PC-3 (cell line): ENCODE measurements around the gene KLK10. TPM values are rescaled to one million over a fixed set of nuclear protein-coding genes. Genes with fewer than 3 reads are reported as not detected.
A peak's percentile ranks its signal among the peaks of the same experiment; 100 is the strongest.

Source experiments
- ATAC-seq: fragments of 200-7000 bp; cut with Tn5 transposase; 2 replicates; pipeline ENCODE4 v1.9.1; 2020; ENCODE audit warnings: mild to moderate bottlenecking, moderate library complexity
- BruUV-seq: library from RNA; stranded (reverse); fragments of 400-500 nt; replicated peaks from 2 replicates; lab custom pipeline; 2021; lab: Mats Ljungman, UMichigan
- CTCF ChIA-PET: fragments of 300-600 bp; sonication (Branson Sonifier 250); formaldehyde crosslinking; loops from one replicate; lab custom pipeline; 2022; ENCODE audit warnings: antibody characterized with exemption; lab: Charles Lee
- POLR2A ChIA-PET: fragments of 300-600 bp; sonication (Branson Sonifier 250); formaldehyde crosslinking; loops from one replicate; lab custom pipeline; 2022; ENCODE audit warnings: antibody characterized with exemption; ENCODE audit not compliant: unreplicated experiment; lab: Charles Lee
- DNase-seq: peaks from one replicate; pipeline ENCODE4 v3.0.0-alpha.2; 2015
- H2AFZ ChIP-seq: fragments of 300-600 bp; sonication (generic); 2 replicates; pipeline ENCODE4 v1.6.0; 2016; ENCODE audit warnings: antibody characterized with exemption, low read length
- H3F3A ChIP-seq: fragments of 300-600 bp; sonication (generic); one replicate; pipeline ENCODE4 v1.6.0; 2017; ENCODE audit warnings: antibody characterized with exemption, low read length, control low read depth, mild to moderate bottlenecking; ENCODE audit not compliant: unreplicated experiment
- H3K27ac ChIP-seq: fragments of 300-600 bp; sonication (generic); 2 replicates; pipeline ENCODE4 v1.5.1; 2016; ENCODE audit warnings: mild to moderate bottlenecking, low read length
- H3K27me3 ChIP-seq: fragments of 300-600 bp; sonication (generic); 2 replicates; pipeline ENCODE4 v1.6.1; 2016; ENCODE audit warnings: low read length, mixed read lengths
- H3K36me3 ChIP-seq: fragments of 300-600 bp; sonication (generic); 2 replicates; pipeline ENCODE4 v1.6.1; 2016; ENCODE audit warnings: low read depth, mixed run types, low read length, mixed read lengths
- H3K4me1 ChIP-seq: fragments of 300-600 bp; sonication (generic); 2 replicates; pipeline ENCODE4 v1.5.1; 2016; ENCODE audit warnings: low read length; ENCODE audit not compliant: insufficient read depth
- H3K4me2 ChIP-seq: fragments of 300-600 bp; sonication (generic); 2 replicates; pipeline ENCODE4 v1.6.0; 2016; ENCODE audit warnings: low read length
- H3K4me3 ChIP-seq: fragments of 300-600 bp; sonication (generic); 2 replicates; pipeline ENCODE4 v1.5.1; 2016; ENCODE audit warnings: mild to moderate bottlenecking, low read length, mixed read lengths
- H3K79me2 ChIP-seq: fragments of 300-600 bp; sonication (generic); 2 replicates; pipeline ENCODE4 v1.6.1; 2017; ENCODE audit warnings: low read length, mixed read lengths
- H3K9ac ChIP-seq: fragments of 300-600 bp; sonication (generic); 2 replicates; pipeline ENCODE4 v1.6.0; 2016; ENCODE audit warnings: mild to moderate bottlenecking, low read length
- H3K9me2 ChIP-seq: fragments of 300-600 bp; sonication (generic); replicated peaks from 2 replicates; pipeline ENCODE4 v1.6.1; 2016; ENCODE audit warnings: mixed run types, low read length, mixed read lengths
- H3K9me3 ChIP-seq: fragments of 300-600 bp; sonication (generic); 2 replicates; pipeline ENCODE4 v1.6.1; 2016; ENCODE audit warnings: low read length, mixed read lengths
- H4K20me1 ChIP-seq: fragments of 300-600 bp; sonication (generic); 2 replicates; pipeline ENCODE4 v1.6.1; 2016; ENCODE audit warnings: low read length, mixed read lengths
- EZH2 ChIP-seq: fragments of 300-600 bp; sonication (generic); IDR thresholded peaks from one replicate; pipeline ENCODE4 v1.6.1; 2017; ENCODE audit warnings: antibody characterized with exemption, mild to moderate bottlenecking, low read length; ENCODE audit not compliant: unreplicated experiment
- EZH2phosphoT487 ChIP-seq: fragments of 300-600 bp; sonication (generic); IDR thresholded peaks from 2 replicates; pipeline ENCODE4 v1.6.1; 2018; ENCODE audit warnings: mild to moderate bottlenecking, antibody characterized with exemption, low read length, borderline replicate concordance
- intact Hi-C: fragments of 100-400 bp; cut with micrococcal nuclease; formaldehyde crosslinking; loops from 2 replicates; pipeline ENCODE4 v1.9.0; 2023
- total RNA-seq: library from RNA; depleted of rRNA; stranded (reverse); fragments of >200 nt; gene quantifications from 2 replicates; pipeline ENCODE4 v1.2.3, GENCODE V29; 2014
- TF ChIP-seq, protein P1 (sequence below): fragments of 300-600 bp; sonication (generic); conservative IDR thresholded peaks from 2 replicates; pipeline ENCODE4 v1.5.1; 2017; ENCODE audit warnings: antibody characterized with exemption, low read depth, mild to moderate bottlenecking, low read length

KLK10 gene
- total RNA-seq, 1 experiment from 2014 or later, result 1.2 TPM

DNA sequence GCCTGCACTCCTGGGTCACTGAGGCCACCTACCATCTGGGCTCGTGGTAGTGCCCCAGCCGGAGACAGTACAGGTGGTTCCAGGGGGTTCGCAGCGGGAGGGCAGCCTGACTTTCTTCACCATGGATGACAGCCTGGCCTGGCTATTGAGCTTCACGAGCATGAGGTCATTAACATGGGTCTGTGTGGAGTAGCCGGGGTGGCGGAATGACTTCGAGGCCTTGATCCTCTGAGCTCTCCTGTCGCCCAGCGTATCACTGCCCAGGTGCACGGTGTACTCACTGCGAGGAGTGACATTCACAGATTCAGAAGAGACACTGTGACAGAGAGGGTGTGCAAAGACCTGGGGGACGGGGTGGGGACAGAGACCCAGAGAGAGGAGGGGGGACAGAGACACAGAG is 39.3 kb downstream of the KLK10 start:
- H3K4me2 ChIP-seq, result no peak overlapping the region
- intact Hi-C loops, result no loop called here
- H3K79me2 ChIP-seq, result no peaks in the 10 kb centered on the region
- no peak overlapping the region for H3K4me3 ChIP-seq
- ATAC-seq, result no peak
- DNase-seq, result no peak
- TF ChIP-seq, protein P1, sequence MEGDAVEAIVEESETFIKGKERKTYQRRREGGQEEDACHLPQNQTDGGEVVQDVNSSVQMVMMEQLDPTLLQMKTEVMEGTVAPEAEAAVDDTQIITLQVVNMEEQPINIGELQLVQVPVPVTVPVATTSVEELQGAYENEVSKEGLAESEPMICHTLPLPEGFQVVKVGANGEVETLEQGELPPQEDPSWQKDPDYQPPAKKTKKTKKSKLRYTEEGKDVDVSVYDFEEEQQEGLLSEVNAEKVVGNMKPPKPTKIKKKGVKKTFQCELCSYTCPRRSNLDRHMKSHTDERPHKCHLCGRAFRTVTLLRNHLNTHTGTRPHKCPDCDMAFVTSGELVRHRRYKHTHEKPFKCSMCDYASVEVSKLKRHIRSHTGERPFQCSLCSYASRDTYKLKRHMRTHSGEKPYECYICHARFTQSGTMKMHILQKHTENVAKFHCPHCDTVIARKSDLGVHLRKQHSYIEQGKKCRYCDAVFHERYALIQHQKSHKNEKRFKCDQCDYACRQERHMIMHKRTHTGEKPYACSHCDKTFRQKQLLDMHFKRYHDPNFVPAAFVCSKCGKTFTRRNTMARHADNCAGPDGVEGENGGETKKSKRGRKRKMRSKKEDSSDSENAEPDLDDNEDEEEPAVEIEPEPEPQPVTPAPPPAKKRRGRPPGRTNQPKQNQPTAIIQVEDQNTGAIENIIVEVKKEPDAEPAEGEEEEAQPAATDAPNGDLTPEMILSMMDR, result no peak
- TF ChIP-seq EZH2 (no peak), EZH2phosphoT487 (no peak)
- no peaks in the 10 kb centered on the region for H3F3A ChIP-seq
- BruUV-seq, result no TSS peak
- H3K4me1 ChIP-seq, result peaks cover 28% of the 10 kb centered on the region
- H3K27me3 ChIP-seq, result no peaks in the 10 kb centered on the region
- no peak overlapping the region for H2AFZ ChIP-seq
- no peaks in the 10 kb centered on the region for H3K36me3 ChIP-seq
- no peak overlapping the region for H3K27ac ChIP-seq
- H3K9me2 ChIP-seq, result no peaks in the 10 kb centered on the region
- ChIA-PET POLR2A (no interaction called here), CTCF (no interaction called here)
- no peak overlapping the region for H3K9ac ChIP-seq
- H3K9me3 ChIP-seq, result no peaks in the 10 kb centered on the region
- no peaks in the 10 kb centered on the region for H4K20me1 ChIP-seq

DNA sequence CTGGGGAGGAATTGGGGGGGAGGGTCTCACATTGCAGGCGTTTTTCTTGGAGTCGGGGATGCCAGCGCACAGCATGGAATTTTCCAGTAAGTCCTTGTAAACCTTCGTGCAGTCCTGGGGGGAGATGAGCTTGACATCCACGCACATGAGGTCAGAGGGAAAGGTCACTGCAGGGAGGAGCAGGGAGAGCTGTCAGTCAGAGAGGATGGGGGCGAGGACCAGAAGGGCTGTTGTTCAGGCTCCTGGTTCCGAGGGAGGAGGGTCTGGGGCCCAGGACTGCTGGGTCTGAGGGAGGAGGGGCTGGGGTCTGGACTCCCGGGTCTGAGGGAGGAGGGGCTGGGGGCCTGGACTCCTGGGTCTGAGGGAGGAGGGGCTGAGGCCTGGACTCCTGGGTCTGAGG is 39.8 kb downstream of the KLK10 start:
- peak overlapping the region; percentile 44 for H3K4me2 ChIP-seq
- no peaks in the 10 kb centered on the region for H3K79me2 ChIP-seq
- no peaks in the 10 kb centered on the region for H3K27me3 ChIP-seq
- no peaks in the 10 kb centered on the region for H3K36me3 ChIP-seq
- DNase-seq (no peak), ATAC-seq (no peak)
- peaks cover 28% of the 10 kb centered on the region for H3K4me1 ChIP-seq
- no peak overlapping the region for H3K4me3 ChIP-seq
- no peaks in the 10 kb centered on the region for H3F3A ChIP-seq
- CTCF ChIA-PET, result no interaction called here
- no peak overlapping the region for H3K9ac ChIP-seq
- H3K9me2 ChIP-seq, result no peaks in the 10 kb centered on the region
- POLR2A ChIA-PET, result no interaction called here
- H3K27ac ChIP-seq, result no peak overlapping the region
- TF ChIP-seq, protein P1, result no peak
- TF ChIP-seq EZH2phosphoT487, result no peak
- no peak for TF ChIP-seq EZH2
- H3K9me3 ChIP-seq, result no peaks in the 10 kb centered on the region
- BruUV-seq, result no TSS peak
- H4K20me1 ChIP-seq, result no peaks in the 10 kb centered on the region
- intact Hi-C loops, result loop anchor here (2.0 kb wide), 1 partner anchor 47 kb away; no protein-coding TSS in a partner anchor
- no peak overlapping the region for H2AFZ ChIP-seq

DNA sequence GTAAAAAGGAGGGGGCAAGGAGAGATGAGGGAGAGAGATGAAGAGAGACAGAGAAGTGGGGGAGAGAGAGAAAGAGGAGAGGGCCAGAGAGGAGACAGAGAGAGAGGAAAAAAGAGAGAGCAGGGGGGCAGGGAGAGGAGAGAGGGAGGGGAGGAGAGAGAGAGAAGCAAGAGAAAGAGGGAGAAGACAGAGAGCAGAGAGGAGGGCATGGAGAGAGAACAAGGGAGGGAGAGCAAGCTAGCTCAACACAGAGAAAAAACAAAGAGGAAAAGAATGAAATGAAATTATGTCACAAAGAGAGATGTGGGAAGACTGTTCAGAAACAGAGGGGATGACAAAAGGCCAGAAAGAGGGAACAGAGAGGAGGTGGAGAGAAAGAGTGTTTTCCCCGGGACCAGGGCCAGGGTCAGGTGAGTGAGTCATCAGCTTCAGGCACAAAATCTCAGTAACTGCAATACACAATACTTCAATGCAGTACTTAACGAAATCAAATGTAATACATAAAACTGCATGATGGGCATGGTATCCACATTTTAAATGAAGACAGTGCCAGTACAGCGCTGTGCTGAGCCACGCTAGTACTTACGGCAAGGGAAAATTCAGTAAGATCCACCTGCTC is 40.6 kb downstream of the KLK10 start:
- Histone ChIP-seq H3K4me3 (no peak overlapping the region), H3K9ac (no peak overlapping the region), H3K9me2 (no peaks in the 10 kb centered on the region), H4K20me1 (no peaks in the 10 kb centered on the region), H3K27me3 (no peaks in the 10 kb centered on the region), H3K36me3 (no peaks in the 10 kb centered on the region), H2AFZ (no peak overlapping the region), H3K27ac (no peak overlapping the region), H3K79me2 (no peaks in the 10 kb centered on the region), H3K4me2 (peak overlapping the region; percentile 44), H3K9me3 (no peaks in the 10 kb centered on the region), H3K4me1 (peaks cover 34% of the 10 kb centered on the region), H3F3A (peaks cover 6% of the 10 kb centered on the region)
- TF ChIP-seq, protein P1, result no peak
- TF ChIP-seq EZH2phosphoT487 (no peak), EZH2 (no peak)
- intact Hi-C loops, result loop anchor here (2.0 kb wide), 1 partner anchor 46 kb away; no protein-coding TSS in a partner anchor
- DNase-seq, result peak; percentile 66
- ATAC-seq, result peak; percentile 63
- ChIA-PET POLR2A (no interaction called here), CTCF (interaction anchor here (1.2 kb wide), 1 partner anchor 38 kb away, joined by 4 read pairs; no protein-coding TSS in a partner anchor)
- BruUV-seq, result no TSS peak
